HepG2 (cell line): ENCODE results near the gene PON1.

Experiments
- ELK4 ChIP-seq: sonication (generic); formaldehyde crosslinking; IDR thresholded peaks from 2 replicates; pipeline ENCODE4 v1.9.0; 2021; ENCODE audit warnings: missing genetic modification reagents, borderline replicate concordance
- POLR2A ChIP-seq, 2 experiments: IDR thresholded peaks; 2 replicates each; pipeline ENCODE4 v1.6.1; 2011; ENCODE audit warnings: low read depth in 2 of 2, low read length in 2 of 2, mild to moderate bottlenecking in 1 of 2, moderate library complexity in 1 of 2; ENCODE audit not compliant: insufficient read depth in 1 of 2
- POLR2G ChIP-seq: fragments of 200-400 bp; formaldehyde crosslinking; IDR thresholded peaks from 2 replicates; pipeline ENCODE4 v1.6.1; 2018; ENCODE audit warnings: mild to moderate bottlenecking, low read depth, low read length, moderate library complexity

DNA sequence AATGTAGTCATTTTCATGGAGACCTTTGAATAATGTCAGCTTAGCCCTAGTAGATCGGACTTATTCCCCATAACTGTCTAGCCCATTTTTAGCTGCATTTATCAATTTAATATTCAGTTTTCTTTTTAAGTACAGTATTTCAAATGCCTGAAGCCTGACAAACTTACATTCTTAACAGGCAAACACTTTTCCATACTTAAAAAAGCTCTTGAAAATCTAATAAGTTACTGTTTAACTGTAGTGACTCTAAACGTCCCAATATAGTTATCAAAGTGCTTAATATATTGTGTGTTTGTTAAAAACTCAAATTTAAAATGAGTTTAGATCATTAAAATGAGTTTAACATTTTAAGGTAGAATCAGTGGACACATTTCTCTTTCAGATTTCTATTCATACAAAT is 44.9 kb downstream of the PON1 start:
- TF ChIP-seq ELK4 (CRISPR knock-in tag) (no peak), POLR2G (no peak), POLR2A (IDR thresholded peaks at IDR 0.05; ENCODE audit: insufficient read depth in 1 of 2, low read depth in 2 of 2, low read length in 2 of 2) (no peak)
